T-cell (primary cell): ENCODE results near the gene GRB2. TPM values are rescaled to one million over a fixed set of nuclear protein-coding genes. Genes with fewer than 3 reads are reported as not detected.
A peak's percentile ranks its signal among the peaks of the same experiment; 100 is the strongest.

ENCODE experiments used
- ATAC-seq, 4 experiments: fragments of 200-7000 bp in 3 of 4; fragments of 150-1000 bp in 1 of 4; cut with Tn5 transposase; replicated peaks in 1 of 4; 1 replicate in 3 of 4; 2 replicates in 1 of 4; pipeline ENCODE4 v1.10.0; 2021; ENCODE audit warnings: moderate library complexity in 3 of 4, mild to moderate bottlenecking in 2 of 4, moderate number of reproducible peaks in 1 of 4
- CTCF ChIA-PET, 2 donors: fragments of 300-600 bp; sonication (Branson Sonifier 250); formaldehyde crosslinking; loops; one replicate each; lab custom pipeline; 2022; ENCODE audit warnings: antibody characterized with exemption in 2 of 2; lab: Charles Lee
- POLR2A ChIA-PET, 2 donors: fragments of 300-600 bp; sonication (Branson Sonifier 250); formaldehyde crosslinking; loops; one replicate each; lab custom pipeline; 2022; ENCODE audit warnings: antibody characterized with exemption in 2 of 2; lab: Charles Lee
- DNase-seq, 35 experiments: peaks; one replicate each; pipeline versions ENCODE4 v3.0.0 to v3.0.0-alpha.2; 2013 to 2023
- H3K27ac ChIP-seq: one replicate; pipeline ENCODE4 v1.5.1; 2013; ENCODE audit warnings: low read length
- H3K27me3 ChIP-seq, 2 experiments: replicated peaks in 1 of 2; 1 replicate in 1 of 2; 2 replicates in 1 of 2; pipeline versions ENCODE4 v1.6.1 to v1.7.0; 2013; ENCODE audit warnings: low read length in 1 of 2, mixed read lengths in 1 of 2; ENCODE audit not compliant: control insufficient read depth in 2 of 2, insufficient read depth in 2 of 2; ENCODE audit errors: extremely low read depth in 1 of 2
- H3K36me3 ChIP-seq, 2 donors: 1 replicate in 1 of 2; 2 replicates in 1 of 2; pipeline versions ENCODE4 v1.6.1 to v1.7.0; 2013; ENCODE audit warnings: low read length in 1 of 2; ENCODE audit not compliant: control insufficient read depth in 2 of 2, insufficient read depth in 1 of 2; ENCODE audit errors: extremely low read depth in 1 of 2
- H3K4me1 ChIP-seq, 2 experiments: 1 replicate in 1 of 2; 2 replicates in 1 of 2; pipeline versions ENCODE4 v1.6.1 to v1.7.0; 2013; ENCODE audit warnings: low read length in 2 of 2, mixed read lengths in 1 of 2; ENCODE audit not compliant: insufficient read depth in 2 of 2, control insufficient read depth in 1 of 2; ENCODE audit errors: extremely low read depth in 1 of 2
- H3K4me3 ChIP-seq, 2 donors: 1 replicate in 1 of 2; 2 replicates in 1 of 2; pipeline versions ENCODE4 v1.5.1 to v1.7.0; 2013; ENCODE audit warnings: mild to moderate bottlenecking in 2 of 2, low read length in 1 of 2, moderate library complexity in 1 of 2; ENCODE audit not compliant: control insufficient read depth in 1 of 2; ENCODE audit errors: extremely low read depth in 1 of 2
- H3K9me3 ChIP-seq: 2 replicates; pipeline ENCODE4 v1.7.0; 2013
- H3K27ac Mint-ChIP-seq, 2 donors: one replicate each; pipeline ENCODE4 v1.8.0; 2020 to 2021; ENCODE audit warnings: mild to moderate bottlenecking in 2 of 2, mixed read lengths in 2 of 2
- H3K27me3 Mint-ChIP-seq, 2 donors: one replicate each; pipeline ENCODE4 v1.8.0; 2021 to 2022; ENCODE audit warnings: mixed read lengths in 2 of 2
- H3K36me3 Mint-ChIP-seq: one replicate; pipeline ENCODE4 v1.8.0; 2021; ENCODE audit warnings: mixed read lengths
- H3K4me1 Mint-ChIP-seq, 3 donors: one replicate each; pipeline ENCODE4 v1.8.0; 2020 to 2022; ENCODE audit warnings: mixed read lengths in 3 of 3, mild to moderate bottlenecking in 1 of 3
- H3K4me3 Mint-ChIP-seq, 3 donors: one replicate each; pipeline ENCODE4 v1.8.0; 2020 to 2022; ENCODE audit warnings: mild to moderate bottlenecking in 3 of 3, mixed read lengths in 3 of 3, moderate library complexity in 3 of 3
- H3K9me3 Mint-ChIP-seq, 3 donors: one replicate each; pipeline ENCODE4 v1.8.0; 2020 to 2022; ENCODE audit warnings: mixed read lengths in 3 of 3
- WGBS: methylation state at CpG from one replicate; pipeline ENCODE4 v1.1.5; 2013; ENCODE audit warnings: missing lambda C conversion rate; ENCODE audit not compliant: insufficient coverage; 5-methylcytosine and 5-hydroxymethylcytosine counted together
- total RNA-seq, 35 experiments: library from RNA in 6 of 35; stranded (reverse) in 6 of 35; fragments of 120-200 nt in 1 of 35; gene quantifications; one replicate each; pipeline versions ENCODE4 v1.2.1 to v1.2.4 and lab custom pipeline; 2013 to 2026

The GRB2 gene
- total RNA-seq, 5 donors from 2014 or later (not counting 1 experiment from before 2014, with no cell fraction given): 103 to 133 (median 130) TPM

GRCh38 chr17:75416006-75416405, 10.5 kb upstream of the GRB2 start:
- CTCF ChIA-PET: interaction anchor here (0.7 kb wide), 2 partner anchors 10 to 67 kb away, joined by 4 to 5 read pairs; no protein-coding TSS in a partner anchor

DNA sequence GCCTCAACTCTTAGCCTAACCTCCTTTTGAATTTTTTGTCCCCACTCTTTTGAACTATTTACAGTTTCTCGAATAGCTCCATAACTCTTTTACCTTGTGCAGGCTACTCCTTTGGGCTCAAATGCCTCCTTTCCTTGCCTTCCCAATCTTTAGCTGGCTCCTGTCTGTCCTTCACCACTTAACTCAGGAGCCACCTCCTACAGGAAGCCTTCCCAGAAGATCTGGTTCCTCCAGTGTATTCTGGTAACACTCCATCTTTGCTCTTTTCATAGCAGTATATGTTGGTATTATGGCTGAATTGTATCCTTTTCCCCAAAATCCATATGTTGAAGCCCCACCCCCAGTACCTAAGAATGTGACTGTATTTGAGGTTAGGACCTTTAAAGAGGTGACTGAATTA, 9.0 kb upstream of the GRB2 start:
- no peaks in the 10 kb centered on the region for H3K9me3 Mint-ChIP-seq
- Histone ChIP-seq H3K4me1 (peaks cover 0 to 5% of the 10 kb centered on the region in 2 experiments), H3K36me3 (no peaks in the 10 kb centered on the region), H3K27ac (no peak overlapping the region), H3K9me3 (no peaks in the 10 kb centered on the region), H3K27me3 (peaks cover 0 to 9% of the 10 kb centered on the region in 2 experiments), H3K4me3 (no peak overlapping the region)
- ATAC-seq: no peak
- CTCF ChIA-PET: interaction anchor here in 1 of 2 donors (0.8 kb wide), 1 partner anchor 65 kb away, joined by 3 read pairs; no protein-coding TSS in a partner anchor
- H3K27me3 Mint-ChIP-seq: peaks cover 0 to 11% of the 10 kb centered on the region in 2 donors
- peaks cover 14 to 19% (median 17%) of the 10 kb centered on the region in 3 donors for H3K4me1 Mint-ChIP-seq
- H3K4me3 Mint-ChIP-seq: no peak overlapping the region
- POLR2A ChIA-PET: interaction anchor here in 1 of 2 donors (0.6 kb wide), 1 partner anchor 115 kb away, joined by 6 read pairs; no protein-coding TSS in a partner anchor
- DNase-seq: no peak
- no peaks in the 10 kb centered on the region for H3K36me3 Mint-ChIP-seq
- 78% methylated on average over 1 of the region's 1 CpG for WGBS
- H3K27ac Mint-ChIP-seq: no peak overlapping the region

More at GRCh38 chr17:75416006-75416405, 10.5 kb upstream of the GRB2 start:
- Histone ChIP-seq H3K36me3 (no peaks in the 10 kb centered on the region), H3K9me3 (no peaks in the 10 kb centered on the region), H3K4me1 (peaks cover 0 to 5% of the 10 kb centered on the region in 2 experiments), H3K4me3 (no peak overlapping the region), H3K27ac (no peak overlapping the region), H3K27me3 (peaks cover 0 to 15% of the 10 kb centered on the region in 2 experiments)
- peaks cover 0 to 9% of the 10 kb centered on the region in 2 donors for H3K27me3 Mint-ChIP-seq
- H3K27ac Mint-ChIP-seq: no peak overlapping the region
- H3K36me3 Mint-ChIP-seq: no peaks in the 10 kb centered on the region
- H3K4me3 Mint-ChIP-seq: no peak overlapping the region
- WGBS: 100% methylated on average over 3 of the region's 9 CpGs
- POLR2A ChIA-PET: no interaction called here
- ATAC-seq (no peak), DNase-seq (no peak)
- H3K9me3 Mint-ChIP-seq: no peaks in the 10 kb centered on the region
- H3K4me1 Mint-ChIP-seq: peaks cover 14 to 19% (median 14%) of the 10 kb centered on the region in 3 donors

DNA sequence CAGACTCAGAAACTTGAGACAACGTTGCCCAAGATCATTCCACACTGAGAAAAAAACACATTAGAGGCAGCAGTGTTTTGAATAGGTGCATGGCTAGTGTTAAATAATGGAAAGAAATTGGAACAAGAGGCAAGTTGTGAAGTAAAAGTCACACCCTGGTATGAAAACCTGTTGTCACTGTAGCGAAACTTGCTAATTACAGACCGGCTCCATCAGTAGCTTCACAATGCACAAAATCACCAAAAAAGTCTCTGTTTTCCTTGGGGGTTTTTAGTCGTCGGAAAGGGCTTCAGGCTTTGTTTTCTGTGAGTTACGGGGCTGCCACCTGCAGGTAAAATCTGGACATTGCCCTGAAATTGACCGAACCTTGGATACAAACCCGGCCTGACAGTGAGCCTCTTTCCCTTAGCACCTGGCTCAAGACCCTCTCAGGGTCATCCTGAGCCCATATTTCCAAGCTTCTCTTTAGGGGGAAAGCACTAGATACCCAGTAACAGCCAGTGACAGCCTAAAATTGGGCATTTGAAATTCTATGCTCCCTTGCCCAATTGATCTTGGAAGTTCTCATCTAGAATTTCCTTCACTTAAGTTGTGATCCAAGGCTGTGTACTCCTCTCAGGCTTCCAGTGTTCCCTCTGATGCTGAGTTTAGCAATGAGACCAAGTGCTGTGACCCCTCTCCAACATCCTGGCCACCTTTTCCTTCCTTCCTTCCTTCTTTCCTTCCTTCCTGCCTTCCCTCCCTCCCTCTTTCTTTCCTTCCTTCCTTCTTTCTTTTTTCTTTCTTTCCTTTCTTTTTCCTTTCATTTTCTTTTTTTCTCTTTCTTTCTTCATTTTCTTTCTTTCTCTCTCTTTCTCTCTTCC, 7.2 kb upstream of the GRB2 start:
- peak; percentile 75 to 90 (median 87) for ATAC-seq
- H3K4me3 Mint-ChIP-seq: peak overlapping the region in 2 of 3 donors; percentile 35 to 42
- H3K27me3 ChIP-seq: peaks cover 0 to 9% of the 10 kb centered on the region in 2 experiments
- H3K27ac ChIP-seq: no peak overlapping the region
- H3K36me3 Mint-ChIP-seq: no peaks in the 10 kb centered on the region
- ChIA-PET POLR2A (interaction anchor here in 1 of 2 donors (0.6 kb wide), 1 partner anchor 73 kb away, joined by 7 read pairs; no protein-coding TSS in a partner anchor), CTCF (interaction anchor here (0.5 to 1.9 kb wide), 16 partner anchors 12 to 301 kb away, joined by 3 to 22 read pairs (median 4); partner anchors contain the start of genes MIF4GD (in 1 of the 2) and SLC25A19 (in 1 of the 2))
- no peaks in the 10 kb centered on the region for H3K36me3 ChIP-seq
- DNase-seq: peak; percentile 41 to 89 (median 66)
- peaks cover 0 to 11% of the 10 kb centered on the region in 2 donors for H3K27me3 Mint-ChIP-seq
- WGBS: 3% methylated on average over 6 of the region's 8 CpGs
- peaks cover 0 to 5% of the 10 kb centered on the region in 2 experiments for H3K4me1 ChIP-seq
- no peaks in the 10 kb centered on the region for H3K9me3 ChIP-seq
- H3K4me3 ChIP-seq: no peak overlapping the region
- H3K4me1 Mint-ChIP-seq: peaks cover 14 to 19% (median 19%) of the 10 kb centered on the region in 3 donors
- H3K27ac Mint-ChIP-seq: peak overlapping the region in 1 of 2 donors; percentile 34
- H3K9me3 Mint-ChIP-seq: no peaks in the 10 kb centered on the region

DNA sequence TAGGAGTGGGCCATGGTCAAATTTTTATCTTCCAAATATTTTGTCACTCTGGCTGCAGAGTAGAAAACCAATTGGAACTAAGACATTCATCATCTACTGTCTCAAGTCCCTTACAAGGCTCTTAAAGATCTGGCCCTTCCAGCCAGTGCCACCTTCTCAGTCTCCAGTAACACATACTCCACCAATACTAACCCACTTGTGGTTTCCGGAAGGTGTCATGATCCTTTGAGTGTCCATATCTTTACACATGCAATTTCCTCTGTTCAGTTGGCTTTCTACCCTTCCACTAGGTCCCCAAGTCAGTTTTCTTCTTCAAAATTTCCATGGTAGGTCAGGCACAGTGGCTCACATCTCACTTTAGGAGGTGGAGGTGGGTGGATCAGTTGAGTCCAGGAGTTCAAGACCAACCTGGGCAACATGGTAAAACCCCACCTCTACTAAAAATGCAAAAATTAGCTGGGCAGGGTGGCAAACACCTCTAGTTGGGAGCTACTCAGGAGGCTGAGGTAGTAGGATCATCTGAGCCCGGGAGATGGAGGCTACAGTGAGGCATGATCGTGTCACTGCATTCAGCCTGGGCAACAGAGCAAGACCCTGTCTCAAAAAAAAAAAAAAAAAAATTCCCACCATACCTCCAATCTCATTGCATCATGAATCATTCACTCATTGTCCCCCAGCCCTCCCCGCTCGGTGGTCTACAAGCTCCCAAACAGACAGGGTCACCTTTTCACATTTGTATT, 6.0 kb upstream of the GRB2 start:
- DNase-seq (no peak), ATAC-seq (no peak)
- Mint-ChIP-seq H3K9me3 (no peaks in the 10 kb centered on the region), H3K27me3 (peaks cover 0 to 11% of the 10 kb centered on the region in 2 donors), H3K4me3 (peak overlapping the region in 1 of 3 donors; percentile 4), H3K27ac (no peak overlapping the region), H3K4me1 (peaks cover 17 to 25% (median 23%) of the 10 kb centered on the region in 3 donors), H3K36me3 (no peaks in the 10 kb centered on the region)
- peaks cover 3 to 8% of the 10 kb centered on the region in 2 experiments for H3K4me1 ChIP-seq
- H3K27me3 ChIP-seq: peaks cover 0 to 9% of the 10 kb centered on the region in 2 experiments
- no peak overlapping the region for H3K4me3 ChIP-seq
- 100% methylated on average over 1 of the region's 5 CpGs for WGBS
- H3K36me3 ChIP-seq: no peaks in the 10 kb centered on the region
- no peaks in the 10 kb centered on the region for H3K9me3 ChIP-seq
- no peak overlapping the region for H3K27ac ChIP-seq
- POLR2A ChIA-PET: interaction anchor here in 1 of 2 donors (0.5 kb wide), 1 partner anchor 95 kb away, joined by 4 read pairs; no protein-coding TSS in a partner anchor
- CTCF ChIA-PET: interaction anchor here (0.7 to 1.9 kb wide), 9 partner anchors 44 to 297 kb away, joined by 3 to 22 read pairs (median 4); partner anchors contain the start of gene MIF4GD (in 1 of the 2)

- H3K4me3 Mint-ChIP-seq: no peak overlapping the region
- ChIA-PET CTCF (interaction anchor here in 1 of 2 donors (0.7 to 1.0 kb wide), 2 partner anchors 12 to 58 kb away, joined by 3 to 4 read pairs; no protein-coding TSS in a partner anchor), POLR2A (interaction anchor here in 1 of 2 donors (0.6 to 0.9 kb wide), 2 partner anchors 12 to 121 kb away, joined by 3 read pairs; partner anchors contain the start of gene SLC25A19)
- no CpG with 5 or more reads among the region's 4 CpGs for WGBS
- no peak overlapping the region for H3K4me3 ChIP-seq
- DNase-seq (no peak), ATAC-seq (no peak)
- H3K4me1 ChIP-seq: peaks cover 8 to 11% of the 10 kb centered on the region in 2 experiments
- H3K27ac ChIP-seq: no peak overlapping the region
- H3K27ac Mint-ChIP-seq: no peak overlapping the region
- peaks cover 0 to 11% of the 10 kb centered on the region in 2 donors for H3K27me3 Mint-ChIP-seq
- no peaks in the 10 kb centered on the region for H3K36me3 ChIP-seq
- peaks cover 0 to 9% of the 10 kb centered on the region in 2 experiments for H3K27me3 ChIP-seq
- no peaks in the 10 kb centered on the region for H3K9me3 ChIP-seq
- H3K4me1 Mint-ChIP-seq: peaks cover 26 to 33% (median 32%) of the 10 kb centered on the region in 3 donors
- no peaks in the 10 kb centered on the region for H3K9me3 Mint-ChIP-seq
- H3K36me3 Mint-ChIP-seq: no peaks in the 10 kb centered on the region
Observed at GRCh38 chr17:75410141-75410540, 4.7 kb upstream of the GRB2 start.
